PC-9 (cell line): ENCODE data around the gene ANKFN1. TPM values are rescaled to one million over a fixed set of nuclear protein-coding genes. Genes with fewer than 3 reads are reported as not detected.

ENCODE experiments used
- BruUV-seq: library from RNA; stranded (reverse); fragments of 400-500 nt; replicated peaks from 2 replicates; lab custom pipeline; 2021; lab: Mats Ljungman, UMichigan
- CTCF ChIA-PET: fragments of 300-600 bp; sonication (Branson Sonifier 250); formaldehyde crosslinking; loops from one replicate; lab custom pipeline; 2022; ENCODE audit warnings: antibody characterized with exemption; lab: Charles Lee
- POLR2A ChIA-PET: fragments of 300-600 bp; sonication (Branson Sonifier 250); formaldehyde crosslinking; loops from one replicate; lab custom pipeline; 2022; ENCODE audit warnings: antibody characterized with exemption; ENCODE audit not compliant: unreplicated experiment; lab: Charles Lee
- DNase-seq, 2 experiments: peaks; one replicate each; pipeline versions ENCODE4 v3.0.0 to v3.0.0-alpha.2; 2015 to 2022; ENCODE audit warnings: mixed read lengths in 1 of 2
- H2AFZ ChIP-seq: fragments of 200-600 bp; sonication (generic); 2 replicates; pipeline ENCODE4 v1.8.1; 2017; ENCODE audit warnings: antibody characterized with exemption
- H3F3A ChIP-seq: fragments of 200-600 bp; sonication (generic); 2 replicates; pipeline ENCODE4 v1.8.1; 2017; ENCODE audit warnings: antibody characterized with exemption, mild to moderate bottlenecking, low read depth; ENCODE audit not compliant: insufficient read depth
- H3K27ac ChIP-seq: fragments of 200-600 bp; sonication (generic); 2 replicates; pipeline ENCODE4 v1.6.1; 2016; ENCODE audit warnings: mixed run types
- H3K27me3 ChIP-seq: fragments of 200-600 bp; sonication (generic); 2 replicates; pipeline ENCODE4 v1.6.1; 2016; ENCODE audit warnings: low read depth, mixed run types; ENCODE audit not compliant: insufficient read depth
- H3K36me3 ChIP-seq: fragments of 200-600 bp; sonication (generic); 2 replicates; pipeline ENCODE4 v1.6.1; 2016; ENCODE audit warnings: low read depth, mixed run types
- H3K4me1 ChIP-seq: fragments of 200-600 bp; sonication (generic); replicated peaks from 2 replicates; pipeline ENCODE4 v1.6.1; 2016; ENCODE audit warnings: mixed run types; ENCODE audit not compliant: insufficient read depth
- H3K4me2 ChIP-seq: fragments of 200-600 bp; sonication (generic); 2 replicates; pipeline ENCODE4 v1.6.1; 2017; ENCODE audit warnings: mixed run types
- H3K4me3 ChIP-seq: fragments of 200-600 bp; sonication (generic); 2 replicates; pipeline ENCODE4 v1.6.1; 2016; ENCODE audit warnings: mixed run types
- H3K79me2 ChIP-seq: fragments of 200-600 bp; sonication (generic); 2 replicates; pipeline ENCODE4 v1.6.1; 2017; ENCODE audit warnings: low read depth, mixed run types
- H3K9me2 ChIP-seq: fragments of 200-600 bp; sonication (generic); 2 replicates; pipeline ENCODE4 v1.8.1; 2017; ENCODE audit warnings: mild to moderate bottlenecking; ENCODE audit not compliant: insufficient read depth
- H3K9me3 ChIP-seq: fragments of 200-600 bp; sonication (generic); 2 replicates; pipeline ENCODE4 v1.8.1; 2016; ENCODE audit warnings: low read depth; ENCODE audit not compliant: insufficient read depth
- H4K20me1 ChIP-seq: fragments of 200-600 bp; sonication (generic); 2 replicates; pipeline ENCODE4 v1.8.1; 2017; ENCODE audit not compliant: insufficient read depth
- CTCF ChIP-seq: fragments of 200-600 bp; sonication (generic); conservative IDR thresholded peaks from 2 replicates; pipeline ENCODE4 v1.6.1; 2017; ENCODE audit warnings: mixed run types, antibody characterized with exemption, mild to moderate bottlenecking, moderate library complexity
- EZH2 ChIP-seq: fragments of 200-600 bp; sonication (generic); IDR thresholded peaks from 2 replicates; pipeline ENCODE4 v1.8.0; 2017; ENCODE audit warnings: antibody characterized with exemption, low read depth
- intact Hi-C: fragments of 100-400 bp; cut with micrococcal nuclease; formaldehyde crosslinking; loops from one replicate; pipeline ENCODE4 v1.10.0; 2022; ENCODE audit not compliant: unreplicated experiment
- total RNA-seq: library from RNA; stranded (reverse); gene quantifications from 2 replicates; pipeline ENCODE4 v1.2.3, GENCODE V29; 2021

Gene ANKFN1
- total RNA-seq, 1 experiment from 2014 or later = not detected

GRCh38 chr17:56292010-56292409, 138.7 kb downstream of the ANKFN1 start:
- no peak overlapping the region for H2AFZ ChIP-seq
- no peaks in the 10 kb centered on the region for H4K20me1 ChIP-seq
- H3K4me2 ChIP-seq = no peak overlapping the region
- intact Hi-C loops = no loop called here
- H3K27ac ChIP-seq = no peak overlapping the region
- no peaks in the 10 kb centered on the region for H3F3A ChIP-seq
- H3K4me1 ChIP-seq = no peaks in the 10 kb centered on the region
- BruUV-seq = no TSS peak
- TF ChIP-seq EZH2 (no peak), CTCF (no peak)
- no peaks in the 10 kb centered on the region for H3K9me3 ChIP-seq
- H3K79me2 ChIP-seq = no peaks in the 10 kb centered on the region
- H3K4me3 ChIP-seq = no peak overlapping the region
- DNase-seq = no peak
- H3K27me3 ChIP-seq = peaks cover 7% of the 10 kb centered on the region; the same call in 1 of the 2 replicates
- H3K9me2 ChIP-seq = no peaks in the 10 kb centered on the region
- ChIA-PET POLR2A (no interaction called here), CTCF (no interaction called here)
- H3K36me3 ChIP-seq = no peaks in the 10 kb centered on the region

- no peak for TF ChIP-seq CTCF
- TF ChIP-seq EZH2 = no peak
- no peak overlapping the region for H3K27ac ChIP-seq
- no peak overlapping the region for H3K4me2 ChIP-seq
- ChIA-PET POLR2A (no interaction called here), CTCF (no interaction called here)
- H3K79me2 ChIP-seq = no peaks in the 10 kb centered on the region
- no peak for DNase-seq
- no peaks in the 10 kb centered on the region for H3K9me3 ChIP-seq
- H3K9me2 ChIP-seq = no peaks in the 10 kb centered on the region
- no peaks in the 10 kb centered on the region for H4K20me1 ChIP-seq
- no peak overlapping the region for H3K4me3 ChIP-seq
- H3F3A ChIP-seq = no peaks in the 10 kb centered on the region
- H3K27me3 ChIP-seq = peaks cover 9% of the 10 kb centered on the region; the same call in 1 of the 2 replicates
- H2AFZ ChIP-seq = no peak overlapping the region
- intact Hi-C loops = no loop called here
- no peaks in the 10 kb centered on the region for H3K36me3 ChIP-seq
- no TSS peak for BruUV-seq
- H3K4me1 ChIP-seq = no peaks in the 10 kb centered on the region
These were observed 139.3 kb downstream of the ANKFN1 start for GRCh38 chr17:56292578-56292977.

- Histone ChIP-seq H3K27me3 (peaks cover 12% of the 10 kb centered on the region), H3K9me2 (no peaks in the 10 kb centered on the region), H3K79me2 (no peaks in the 10 kb centered on the region), H3K9me3 (no peaks in the 10 kb centered on the region), H3F3A (no peaks in the 10 kb centered on the region), H4K20me1 (no peaks in the 10 kb centered on the region), H2AFZ (no peak overlapping the region), H3K4me1 (no peaks in the 10 kb centered on the region), H3K4me3 (no peak overlapping the region), H3K36me3 (no peaks in the 10 kb centered on the region), H3K4me2 (no peak overlapping the region), H3K27ac (no peak overlapping the region)
- intact Hi-C loops = no loop called here
- TF ChIP-seq EZH2 (no peak), CTCF (no peak)
- no TSS peak for BruUV-seq
- CTCF ChIA-PET = no interaction called here
- POLR2A ChIA-PET = no interaction called here
- no peak for DNase-seq
These were observed 143.9 kb downstream of the ANKFN1 start for GRCh38 chr17:56297184-56297583.
